22Rv1 (cell line): ENCODE data around the gene IGSF8.

ENCODE experiments used
- ZFX ChIP-seq: fragments of 450-650 bp; IDR thresholded peaks from 2 replicates; pipeline ENCODE4 v1.6.1; 2017; ENCODE audit warnings: antibody characterized with exemption, borderline replicate concordance
- TF ChIP-seq, protein P1 (sequence below): fragments of 450-650 bp; IDR thresholded peaks from 2 replicates; pipeline ENCODE4 v1.5.1; 2017; ENCODE audit warnings: mild to moderate bottlenecking

- TF ChIP-seq, protein P1, sequence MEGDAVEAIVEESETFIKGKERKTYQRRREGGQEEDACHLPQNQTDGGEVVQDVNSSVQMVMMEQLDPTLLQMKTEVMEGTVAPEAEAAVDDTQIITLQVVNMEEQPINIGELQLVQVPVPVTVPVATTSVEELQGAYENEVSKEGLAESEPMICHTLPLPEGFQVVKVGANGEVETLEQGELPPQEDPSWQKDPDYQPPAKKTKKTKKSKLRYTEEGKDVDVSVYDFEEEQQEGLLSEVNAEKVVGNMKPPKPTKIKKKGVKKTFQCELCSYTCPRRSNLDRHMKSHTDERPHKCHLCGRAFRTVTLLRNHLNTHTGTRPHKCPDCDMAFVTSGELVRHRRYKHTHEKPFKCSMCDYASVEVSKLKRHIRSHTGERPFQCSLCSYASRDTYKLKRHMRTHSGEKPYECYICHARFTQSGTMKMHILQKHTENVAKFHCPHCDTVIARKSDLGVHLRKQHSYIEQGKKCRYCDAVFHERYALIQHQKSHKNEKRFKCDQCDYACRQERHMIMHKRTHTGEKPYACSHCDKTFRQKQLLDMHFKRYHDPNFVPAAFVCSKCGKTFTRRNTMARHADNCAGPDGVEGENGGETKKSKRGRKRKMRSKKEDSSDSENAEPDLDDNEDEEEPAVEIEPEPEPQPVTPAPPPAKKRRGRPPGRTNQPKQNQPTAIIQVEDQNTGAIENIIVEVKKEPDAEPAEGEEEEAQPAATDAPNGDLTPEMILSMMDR: no peak
- no peak for TF ChIP-seq ZFX
Measured at GRCh38 chr1:160045653-160046052, 52.8 kb downstream of the IGSF8 start.
